HepG2 (cell line): ENCODE data around the gene PTGIR. TPM values are rescaled to one million over a fixed set of nuclear protein-coding genes. Genes with fewer than 3 reads are reported as not detected.
A peak's percentile ranks its signal among the peaks of the same experiment; 100 is the strongest.

Source experiments
- ATAC-seq: fragments of 200-7000 bp; cut with Tn5 transposase; 3 replicates; pipeline ENCODE4 v1.9.1; 2020; ENCODE audit warnings: mild to moderate bottlenecking, moderate library complexity
- BruUV-seq: library from RNA; stranded (reverse); fragments of 400-500 nt; replicated peaks from 2 replicates; lab custom pipeline; 2021; lab: Mats Ljungman, UMichigan
- CTCF ChIA-PET: fragments of 300-600 bp; formaldehyde crosslinking; extraction: SDS; loops from one replicate; lab custom pipeline; 2021; ENCODE audit warnings: low total read pairs, inconsistent platforms, low intra/inter-chr PET ratio; lab: Yijun Ruan, JAX
- POLR2A ChIA-PET: fragments of 350-600 bp; sonication (Branson Sonifier 250); formaldehyde crosslinking; loops from one replicate; lab custom pipeline; 2020; ENCODE audit warnings: antibody characterized with exemption, inconsistent platforms; lab: Yijun Ruan, JAX
- DNase-seq: peaks from one replicate; pipeline ENCODE4 v3.0.0-alpha.2; 2015; ENCODE audit warnings: low spot score
- FAIRE-seq: peaks from 3 replicates; lab custom pipeline; 2011; peaks lifted over from hg19 to GRCh38; lab: Jason Lieb, UNC
- H2AFZ ChIP-seq: one replicate; pipeline ENCODE4 v1.6.1; 2011; ENCODE audit warnings: low read length, inconsistent platforms
- H3K27ac ChIP-seq: fragments of 300-600 bp; 3 replicates; pipeline ENCODE4 v1.8.0; 2011; ENCODE audit warnings: mixed run types, mild to moderate bottlenecking, mixed read lengths, low read length, inconsistent platforms; ENCODE audit not compliant: insufficient read depth; ENCODE audit errors: extremely low read length
- H3K27me3 ChIP-seq, 2 experiments: fragments of 200-600 bp in 1 of 2; 2 replicates in 1 of 2; 3 replicates in 1 of 2; pipeline versions ENCODE4 v1.6.0 to v1.8.0; 2011; ENCODE audit warnings: low read length in 2 of 2, mild to moderate bottlenecking in 2 of 2, moderate library complexity in 2 of 2, inconsistent platforms in 1 of 2; ENCODE audit not compliant: insufficient read depth in 2 of 2, control insufficient read depth in 1 of 2
- H3K36me3 ChIP-seq, 2 experiments: fragments of 200-600 bp in 1 of 2; replicated peaks in 1 of 2; 2 replicates in 1 of 2; 3 replicates in 1 of 2; pipeline versions ENCODE4 v1.5.1 to v1.8.0; 2011; ENCODE audit warnings: low read length in 2 of 2, inconsistent platforms in 1 of 2; ENCODE audit not compliant: insufficient read depth in 2 of 2, control insufficient read depth in 1 of 2
- H3K4me1 ChIP-seq: 2 replicates; pipeline ENCODE4 v1.5.1; 2012; ENCODE audit warnings: low read length, inconsistent platforms; ENCODE audit not compliant: insufficient read depth
- H3K4me2 ChIP-seq: 2 replicates; pipeline ENCODE4 v1.6.0; 2011; ENCODE audit warnings: low read depth, low read length, inconsistent platforms
- H3K4me3 ChIP-seq, 3 experiments: fragments of 200-600 bp in 1 of 3; sonication (generic), shearing (Covaris generic) in 1 of 3; replicated peaks in 1 of 3; 2 replicates each; pipeline ENCODE4 v1.5.1; 2011 to 2016; ENCODE audit warnings: low read length in 3 of 3, inconsistent platforms in 2 of 3, low read depth in 2 of 3, mild to moderate bottlenecking in 2 of 3, control low read depth in 1 of 3, mixed read lengths in 1 of 3; ENCODE audit not compliant: insufficient read depth in 1 of 3
- H3K79me2 ChIP-seq: one replicate; pipeline ENCODE4 v1.6.1; 2011; ENCODE audit warnings: low read length, inconsistent platforms; ENCODE audit not compliant: insufficient read depth
- H3K9ac ChIP-seq: 2 replicates; pipeline ENCODE4 v1.6.0; 2011; ENCODE audit warnings: mild to moderate bottlenecking, low read depth, low read length, inconsistent platforms; ENCODE audit not compliant: insufficient read depth
- H3K9me3 ChIP-seq: 2 replicates; pipeline ENCODE4 v1.5.1; 2012; ENCODE audit warnings: mild to moderate bottlenecking, low read length
- H4K20me1 ChIP-seq: 2 replicates; pipeline ENCODE4 v1.6.0; 2011; ENCODE audit warnings: inconsistent platforms, mild to moderate bottlenecking, low read length, moderate library complexity; ENCODE audit not compliant: insufficient read depth
- CBX5 ChIP-seq: sonication (generic); formaldehyde crosslinking; IDR thresholded peaks from 2 replicates; pipeline ENCODE4 v1.4.0; 2020; ENCODE audit warnings: missing genetic modification reagents, borderline replicate concordance
- E2F2 ChIP-seq: sonication (generic); formaldehyde crosslinking; IDR thresholded peaks from 2 replicates; pipeline ENCODE4 v1.4.0; 2020; ENCODE audit warnings: missing genetic modification reagents, borderline replicate concordance
- RFX5 ChIP-seq: IDR thresholded peaks from 2 replicates; pipeline ENCODE4 v1.6.1; 2011; ENCODE audit warnings: low read depth, low read length, improper control_type of control experiment
- SALL1 ChIP-seq: sonication (generic); formaldehyde crosslinking; IDR thresholded peaks from 2 replicates; pipeline ENCODE4 v1.8.0; 2022; ENCODE audit warnings: mild to moderate bottlenecking, missing genetic modification reagents
- SATB2 ChIP-seq: sonication (generic); formaldehyde crosslinking; IDR thresholded peaks from 2 replicates; pipeline ENCODE4 v1.5.0; 2020; ENCODE audit warnings: missing genetic modification reagents
- ZFX ChIP-seq: sonication (generic); formaldehyde crosslinking; IDR thresholded peaks from 2 replicates; pipeline ENCODE4 v1.4.0; 2020; ENCODE audit warnings: mild to moderate bottlenecking, low read depth, missing genetic modification reagents, moderate library complexity
- ZMAT3 ChIP-seq: sonication (generic); formaldehyde crosslinking; conservative IDR thresholded peaks from 2 replicates; pipeline ENCODE4 v1.7.0; 2021; ENCODE audit warnings: missing genetic modification reagents
- ZNF121 ChIP-seq: sonication (generic); formaldehyde crosslinking; IDR thresholded peaks from 2 replicates; pipeline ENCODE4 v1.5.0; 2020; ENCODE audit warnings: mild to moderate bottlenecking, missing genetic modification reagents
- ZNF34 ChIP-seq: sonication (generic); formaldehyde crosslinking; IDR thresholded peaks from 2 replicates; pipeline ENCODE4 v1.4.0; 2020; ENCODE audit warnings: mild to moderate bottlenecking, missing genetic modification reagents, borderline replicate concordance
- ZNF687 ChIP-seq: sonication (generic); formaldehyde crosslinking; IDR thresholded peaks from 2 replicates; pipeline ENCODE4 v1.5.1; 2020; ENCODE audit warnings: mild to moderate bottlenecking, missing genetic modification reagents, moderate library complexity
- ZNF746 ChIP-seq: sonication (generic); formaldehyde crosslinking; IDR thresholded peaks from 2 replicates; pipeline ENCODE4 v1.8.0; 2022; ENCODE audit warnings: mild to moderate bottlenecking, missing genetic modification reagents
- ZNF768 ChIP-seq: sonication (generic); formaldehyde crosslinking; IDR thresholded peaks from 2 replicates; pipeline ENCODE4 v1.4.0; 2020; ENCODE audit warnings: missing genetic modification reagents
- WGBS: methylation state at CpG from one replicate; pipeline ENCODE4 v1.1.6; 2017; ENCODE audit warnings: low lambda C conversion rate; 5-methylcytosine and 5-hydroxymethylcytosine counted together
- in situ Hi-C: cut with HindIII; loops from 2 replicates; pipeline ENCODE4 v1.10.0; 2017; ENCODE audit warnings: low pct_unique_long_range_greater_than_20kb; ENCODE audit not compliant: extremely low pct_ligation_motif_present
- intact Hi-C: fragments of 100-400 bp; cut with micrococcal nuclease; formaldehyde crosslinking; loops from one replicate; pipeline ENCODE4 v1.10.0; 2022; ENCODE audit not compliant: unreplicated experiment
- polyA plus RNA-seq, 8 experiments: library from polyadenylated mRNA; depleted of rRNA in 3 of 8; stranded (reverse) in 7 of 8; unstranded in 1 of 8; fragments of >200 nt; fragmentation: Illumina TruSeq in 4 of 8; extraction: Trizol in 4 of 8; gene quantifications; 2 replicates each; pipeline versions ENCODE4 v1.2.1 to v1.2.3, GENCODE V29; 2011 to 2016; ENCODE audit warnings: low read depth in 4 of 8, missing spikeins in 1 of 8, mixed read lengths in 1 of 8; ENCODE audit not compliant: insufficient read depth in 1 of 8
- total RNA-seq, 5 experiments: library from RNA; depleted of rRNA; stranded (reverse); fragments of >200 nt; fragmentation: Illumina TruSeq; extraction: Trizol; gene quantifications; 2 replicates each; pipeline ENCODE4 v1.2.3, GENCODE V29; 2016; ENCODE audit warnings: low read depth in 1 of 5
- TF ChIP-seq, protein P1 (sequence below): sonication (generic); formaldehyde crosslinking; IDR thresholded peaks from 2 replicates; pipeline ENCODE4 v1.5.0; 2020; ENCODE audit warnings: missing genetic modification reagents
- TF ChIP-seq, protein P2 (sequence below): IDR thresholded peaks from 2 replicates; pipeline ENCODE4 v1.6.1; 2012; ENCODE audit warnings: inconsistent platforms
- TF ChIP-seq, protein P3 (sequence below): sonication (generic); formaldehyde crosslinking; IDR thresholded peaks from 2 replicates; pipeline ENCODE4 v1.5.0; 2020; ENCODE audit warnings: missing genetic modification reagents, mild to moderate bottlenecking, borderline replicate concordance

The PTGIR gene
- total and polyA plus RNA-seq, 2 of the 13 experiments (the other 11 are each of a cell fraction or from before 2014, with no cell fraction given) = not detected

GRCh38 chr19:46660551-46661019 lies 35.7 kb upstream of the PTGIR start:
- no peak for DNase-seq
- BruUV-seq = no TSS peak
- TF ChIP-seq SATB2 (CRISPR knock-in tag) (no peak), CBX5 (CRISPR knock-in tag) (no peak), ZNF687 (peak; percentile 63), SALL1 (CRISPR knock-in tag) (peak; percentile 6; the same call in 1 of the 2 replicates), ZFX (CRISPR knock-in tag) (0 out of 2 replicates have a peak, but pooled peaks have one; percentile 10), ZNF768 (CRISPR knock-in tag) (no peak), ZNF34 (CRISPR knock-in tag) (no peak), ZMAT3 (CRISPR knock-in tag) (0 out of 2 replicates have a peak, but pooled peaks have one; percentile 33), E2F2 (CRISPR knock-in tag) (no peak), ZNF746 (CRISPR knock-in tag) (no peak), ZNF121 (no peak), RFX5 (no peak)
- TF ChIP-seq, protein P1, sequence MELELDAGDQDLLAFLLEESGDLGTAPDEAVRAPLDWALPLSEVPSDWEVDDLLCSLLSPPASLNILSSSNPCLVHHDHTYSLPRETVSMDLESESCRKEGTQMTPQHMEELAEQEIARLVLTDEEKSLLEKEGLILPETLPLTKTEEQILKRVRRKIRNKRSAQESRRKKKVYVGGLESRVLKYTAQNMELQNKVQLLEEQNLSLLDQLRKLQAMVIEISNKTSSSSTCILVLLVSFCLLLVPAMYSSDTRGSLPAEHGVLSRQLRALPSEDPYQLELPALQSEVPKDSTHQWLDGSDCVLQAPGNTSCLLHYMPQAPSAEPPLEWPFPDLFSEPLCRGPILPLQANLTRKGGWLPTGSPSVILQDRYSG (CRISPR knock-in tag) = no peak
- TF ChIP-seq, protein P2, sequence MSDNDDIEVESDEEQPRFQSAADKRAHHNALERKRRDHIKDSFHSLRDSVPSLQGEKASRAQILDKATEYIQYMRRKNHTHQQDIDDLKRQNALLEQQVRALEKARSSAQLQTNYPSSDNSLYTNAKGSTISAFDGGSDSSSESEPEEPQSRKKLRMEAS = 0 out of 2 replicates have a peak, but pooled peaks have one; percentile 21
- TF ChIP-seq, protein P3, sequence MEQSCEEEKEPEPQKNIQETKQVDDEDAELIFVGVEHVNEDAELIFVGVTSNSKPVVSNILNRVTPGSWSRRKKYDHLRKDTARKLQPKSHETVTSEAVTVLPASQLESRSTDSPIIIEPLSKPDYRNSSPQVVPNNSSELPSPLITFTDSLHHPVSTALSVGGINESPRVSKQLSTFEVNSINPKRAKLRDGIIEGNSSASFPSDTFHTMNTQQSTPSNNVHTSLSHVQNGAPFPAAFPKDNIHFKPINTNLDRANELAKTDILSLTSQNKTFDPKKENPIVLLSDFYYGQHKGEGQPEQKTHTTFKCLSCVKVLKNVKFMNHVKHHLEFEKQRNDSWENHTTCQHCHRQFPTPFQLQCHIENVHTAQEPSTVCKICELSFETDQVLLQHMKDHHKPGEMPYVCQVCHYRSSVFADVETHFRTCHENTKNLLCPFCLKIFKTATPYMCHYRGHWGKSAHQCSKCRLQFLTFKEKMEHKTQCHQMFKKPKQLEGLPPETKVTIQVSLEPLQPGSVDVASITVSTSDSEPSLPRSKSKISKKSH = no peak

More at GRCh38 chr19:46660551-46661019, 35.7 kb upstream of the PTGIR start:
- peak overlapping the region in 2 of 3 experiments; percentile 52 to 64; a peak in 4 of 6 replicates for H3K4me3 ChIP-seq
- H3K9me3 ChIP-seq = no peaks in the 10 kb centered on the region
- no peak overlapping the region for H3K27ac ChIP-seq
- no peak overlapping the region for H2AFZ ChIP-seq
- ATAC-seq (no peak), FAIRE-seq (no peak)
- intact Hi-C loops = no loop called here
- peaks cover 37% of the 10 kb centered on the region for H3K4me1 ChIP-seq
- in situ Hi-C loops = loop anchor here (10.0 kb wide), 1 partner anchor 46 kb away; no protein-coding TSS in a partner anchor
- ChIA-PET POLR2A (interaction anchor here (0.6 to 2.1 kb wide), 7 partner anchors 12 to 665 kb away, joined by 3 to 16 read pairs (median 7); partner anchors contain the start of genes CALM3 and CCDC61), CTCF (interaction anchor here (1.5 to 2.2 kb wide), 3 partner anchors 35 to 46 kb away, joined by 4 to 34 read pairs (median 29); partner anchors contain the start of gene PTGIR)
- H4K20me1 ChIP-seq = peaks cover 5% of the 10 kb centered on the region; the same call in 1 of the 2 replicates
- peaks cover 4 to 23% of the 10 kb centered on the region in 2 experiments; a peak in 3 of 5 replicates for H3K27me3 ChIP-seq
- peak overlapping the region; percentile 73 for H3K4me2 ChIP-seq
- no peaks in the 10 kb centered on the region for H3K36me3 ChIP-seq
- no peak overlapping the region for H3K9ac ChIP-seq
- H3K79me2 ChIP-seq = no peaks in the 10 kb centered on the region
- 1% methylated on average over 10 of the region's 40 CpGs for WGBS
